Measurements from ENCODE around the gene CTSL. TPM values are rescaled to one million over a fixed set of nuclear protein-coding genes. Genes with fewer than 3 reads are reported as not detected.

Gene CTSL
- total and polyA plus RNA-seq, 2 of the 13 experiments (the other 11 are each of a cell fraction or from before 2014, with no cell fraction given): 78.1 to 113 TPM

DNA sequence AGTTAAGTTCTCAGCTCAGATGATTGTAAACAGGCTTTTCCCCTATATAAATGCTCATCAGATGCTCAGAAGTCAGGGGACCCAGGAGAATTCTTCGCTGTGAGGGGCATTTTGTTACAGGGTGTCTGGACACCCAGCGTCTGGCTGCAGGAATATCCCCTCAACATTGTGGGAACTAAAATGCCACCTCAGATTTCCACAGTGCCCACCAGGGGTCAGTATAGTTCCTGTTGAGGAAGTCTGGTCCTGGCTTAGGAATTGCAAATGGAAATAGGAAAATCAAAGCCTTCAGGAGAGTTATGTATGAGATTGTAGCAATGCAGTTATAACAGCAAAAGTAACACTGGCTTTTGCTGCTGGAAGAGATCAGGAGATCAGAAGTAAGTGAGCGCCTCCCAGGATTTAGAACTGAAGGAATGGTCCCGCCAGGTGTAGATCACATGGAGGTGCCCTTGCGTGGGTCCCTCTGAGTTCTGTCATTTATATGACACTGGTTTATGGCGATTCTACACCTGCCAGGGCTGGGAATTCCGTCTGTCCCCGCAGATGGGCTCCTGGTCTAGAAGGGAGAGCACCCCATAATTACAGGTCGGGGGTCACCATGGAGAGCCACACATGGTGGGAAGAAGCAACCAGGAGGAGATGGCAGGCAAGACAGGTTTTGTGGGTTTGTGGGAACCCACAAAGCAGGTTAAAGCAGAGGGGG is 47.1 kb upstream of the CTSL start:
- H3K79me2 ChIP-seq (ENCODE audit: insufficient read depth, low read length): no peaks in the 10 kb centered on the region
- ATAC-seq: peak; percentile 80
- no peaks in the 10 kb centered on the region for H3K4me1 ChIP-seq (ENCODE audit: insufficient read depth, low read length)
- H3K36me3 ChIP-seq (replicated peaks in 1 of 2; ENCODE audit: control insufficient read depth in 1 of 2, insufficient read depth in 2 of 2, low read length in 2 of 2): peaks cover 13 to 31% of the 10 kb centered on the region in 2 experiments
- peak; percentile 64 for DNase-seq (ENCODE audit: low spot score)
- no peak overlapping the region for H3K4me3 ChIP-seq (replicated peaks in 1 of 3; ENCODE audit: insufficient read depth in 1 of 3, low read depth in 2 of 3, low read length in 3 of 3)
- WGBS (ENCODE audit: low lambda C conversion rate): 78% methylated on average over 9 of the region's 9 CpGs
- no peak overlapping the region for H2AFZ ChIP-seq (ENCODE audit: low read length)
- BruUV-seq (replicated peaks): no TSS peak
- intact Hi-C loops (cut with micrococcal nuclease; ENCODE audit: unreplicated experiment): loop anchor here (1.0 kb wide), 1 partner anchor 134 kb away; no protein-coding TSS in a partner anchor
- ChIA-PET POLR2A (no interaction called here), CTCF (ENCODE audit: low intra/inter-chr PET ratio, low total read pairs) (interaction anchor here (0.7 to 5.5 kb wide), 3 partner anchors 50 to 342 kb away, joined by 3 to 25 read pairs (median 3); no protein-coding TSS in a partner anchor)
- no peaks in the 10 kb centered on the region for H3K27me3 ChIP-seq (ENCODE audit: control insufficient read depth in 1 of 2, insufficient read depth in 2 of 2, low read length in 2 of 2)
- H4K20me1 ChIP-seq (ENCODE audit: insufficient read depth, low read length): no peaks in the 10 kb centered on the region
- peak; percentile 87 for FAIRE-seq
- in situ Hi-C loops (cut with HindIII; ENCODE audit: extremely low pct_ligation_motif_present, low pct_unique_long_range_greater_than_20kb): loop anchor here (5.0 kb wide), 1 partner anchor 133 kb away; no protein-coding TSS in a partner anchor
- H3K4me2 ChIP-seq (ENCODE audit: low read depth, low read length): no peak overlapping the region
- no peaks in the 10 kb centered on the region for H3K9me3 ChIP-seq (ENCODE audit: low read length)
- no peak overlapping the region for H3K27ac ChIP-seq (ENCODE audit: extremely low read length, insufficient read depth, low read length)
- H3K9ac ChIP-seq (ENCODE audit: insufficient read depth, low read depth, low read length): no peak overlapping the region
- peak; percentile 43; the same call in 1 of the 2 replicates for TF ChIP-seq MAFF (IDR thresholded peaks at IDR 0.05; ENCODE audit: low read depth, low read length)
- TF ChIP-seq ZFP36L1 (CRISPR knock-in tag; IDR thresholded peaks at IDR 0.05): no peak
- TF ChIP-seq RAD21 (CRISPR knock-in tag; IDR thresholded peaks at IDR 0.05): 0 out of 2 replicates have a peak, but pooled peaks have one; percentile 36
- no peak for TF ChIP-seq PHB2 (IDR thresholded peaks at IDR 0.05; ENCODE audit: partially characterized antibody)
- TF ChIP-seq ZNF362 (CRISPR knock-in tag; IDR thresholded peaks at IDR 0.05; ENCODE audit: borderline replicate concordance): no peak
- peak; percentile 78 for TF ChIP-seq SMC3 (IDR thresholded peaks at IDR 0.05; ENCODE audit: low read length)
- no peak for TF ChIP-seq ZNF850 (CRISPR knock-in tag; conservative IDR thresholded peaks at IDR 0.05)
- TF ChIP-seq ZNF878 (CRISPR knock-in tag; IDR thresholded peaks at IDR 0.05): no peak
- TF ChIP-seq ZBTB2 (CRISPR knock-in tag; IDR thresholded peaks at IDR 0.05; ENCODE audit: low read depth): no peak
- no peak for TF ChIP-seq NR2F1 (CRISPR knock-in tag; IDR thresholded peaks at IDR 0.05)
- TF ChIP-seq ZNF251 (CRISPR knock-in tag; IDR thresholded peaks at IDR 0.05): no peak
- TF ChIP-seq RERE (CRISPR knock-in tag; IDR thresholded peaks at IDR 0.05; ENCODE audit: low read depth): no peak
- TF ChIP-seq FOXA3 (CRISPR knock-in tag; IDR thresholded peaks at IDR 0.05): no peak
- no peak for TF ChIP-seq EHMT2 (IDR thresholded peaks at IDR 0.05; ENCODE audit: borderline replicate concordance, low read depth, low read length)
- TF ChIP-seq CENPT (CRISPR knock-in tag; IDR thresholded peaks at IDR 0.05; ENCODE audit: low read depth): no peak
